HG02763 (cell line): ENCODE measurements around the gene TMEM120A.

Source experiments
- ATAC-seq: cut with Tn5 transposase; IDR thresholded peaks from one replicate; pipeline ENCODE4 v1.9.1; 2021; ENCODE audit warnings: mild to moderate bottlenecking, moderate library complexity; ENCODE audit not compliant: unreplicated experiment

TMEM120A gene

GRCh38 chr7:75981453-75982305, 12.7 kb downstream of the TMEM120A start:
- no peak for ATAC-seq

- no peak for ATAC-seq
Measured at GRCh38 chr7:75981203-75981452, 13.3 kb downstream of the TMEM120A start.

GRCh38 chr7:75980430-75981202, 13.8 kb downstream of the TMEM120A start:
- ATAC-seq: no peak

GRCh38 chr7:75979759-75980429, 14.5 kb downstream of the TMEM120A start:
- no peak for ATAC-seq

- ATAC-seq: no peak
Measured at GRCh38 chr7:75977743-75978142, 16.7 kb downstream of the TMEM120A start.

- no peak for ATAC-seq
Measured at GRCh38 chr7:75971961-75972763, 22.2 kb downstream of the TMEM120A start.

- no peak for ATAC-seq
Measured at GRCh38 chr7:75971309-75971960, 23.0 kb downstream of the TMEM120A start.

GRCh38 chr7:75969704-75970498, 24.5 kb downstream of the TMEM120A start:
- no peak for ATAC-seq

- ATAC-seq: no peak
Measured at GRCh38 chr7:75969182-75969581, 25.2 kb downstream of the TMEM120A start.

- no peak for ATAC-seq
Measured at GRCh38 chr7:75968561-75969001, 25.8 kb downstream of the TMEM120A start.

GRCh38 chr7:75968012-75968411, 26.4 kb downstream of the TMEM120A start:
- ATAC-seq: no peak

GRCh38 chr7:75967487-75967997, 26.9 kb downstream of the TMEM120A start:
- no peak for ATAC-seq

GRCh38 chr7:75967055-75967454, 27.3 kb downstream of the TMEM120A start:
- ATAC-seq: no peak

- no peak for ATAC-seq
Measured at GRCh38 chr7:75966190-75966961, 28.0 kb downstream of the TMEM120A start.

- no peak for ATAC-seq
Measured at GRCh38 chr7:75965617-75966016, 28.8 kb downstream of the TMEM120A start.

GRCh38 chr7:75963381-75963995, 30.9 kb downstream of the TMEM120A start:
- ATAC-seq: no peak

GRCh38 chr7:75962607-75963380, 31.6 kb downstream of the TMEM120A start:
- no peak for ATAC-seq
